ENCODE measurements around the gene IL37. TPM values are rescaled to one million over a fixed set of nuclear protein-coding genes. Genes with fewer than 3 reads are reported as not detected.

The IL37 gene
- total and polyA plus RNA-seq, 2 donors (not counting 3 experiments of a cell fraction or from before 2014, with no cell fraction given) = not detected

GRCh38 chr2:112926707-112927106 is 15.7 kb downstream of the IL37 start:
- Histone ChIP-seq H3K27ac (ENCODE audit: insufficient read depth, low read depth, low read length) (no peak overlapping the region), H3K4me1 (ENCODE audit: control insufficient read depth, extremely low read depth, insufficient read depth, low read length) (no peaks in the 10 kb centered on the region), H3K79me2 (ENCODE audit: control insufficient read depth, insufficient read depth, low read length) (no peaks in the 10 kb centered on the region), H3K4me2 (ENCODE audit: insufficient read depth, low read length) (no peak overlapping the region), H3K27me3 (ENCODE audit: control insufficient read depth in 2 of 2, insufficient read depth in 2 of 2, low read length in 2 of 2) (peaks cover 11 to 17% of the 10 kb centered on the region in 2 experiments), H2AFZ (ENCODE audit: low read depth, low read length) (no peak overlapping the region), H3K4me3 (replicated peaks in 1 of 3; ENCODE audit: insufficient read depth in 1 of 3, low read depth in 1 of 3, low read length in 3 of 3) (no peak overlapping the region), H3K9ac (replicated peaks; ENCODE audit: extremely low read depth, insufficient read depth, low read length) (no peak overlapping the region), H3K36me3 (ENCODE audit: control insufficient read depth in 2 of 2, extremely low read depth in 1 of 2, insufficient read depth in 2 of 2, low read length in 2 of 2) (no peaks in the 10 kb centered on the region), H3K9me1 (replicated peaks; ENCODE audit: control insufficient read depth, extremely low read depth, insufficient read depth, low read length) (no peaks in the 10 kb centered on the region), H4K20me1 (replicated peaks; ENCODE audit: control insufficient read depth, extremely low read depth, insufficient read depth, low read length) (no peaks in the 10 kb centered on the region), H3K9me3 (replicated peaks; ENCODE audit: control insufficient read depth, insufficient read depth, low read length) (no peaks in the 10 kb centered on the region)
- dilution Hi-C loops (cut with MboI; ENCODE audit: extremely low pct_ligation_motif_present, low sequenced_read_pairs) (loop anchor here (25.0 kb wide), 1 partner anchor 164 kb away; the partner anchor contains the start of gene CKAP2L), intact Hi-C loops (cut with micrococcal nuclease) (no loop called here)
- DNase-seq (ENCODE audit: low read depth, low spot score) (no peak), FAIRE-seq (no peak)
- ChIA-PET CTCF (interaction anchor here (1.0 to 3.1 kb wide), 4 partner anchors 15 to 177 kb away, joined by 3 to 18 read pairs (median 5); no protein-coding TSS in a partner anchor), POLR2A (no interaction called here)
- TF ChIP-seq FOS (IDR thresholded peaks at IDR 0.05; ENCODE audit: borderline replicate concordance, insufficient read depth, low read length) = no peak
- TF ChIP-seq EZH2 (IDR thresholded peaks at IDR 0.05; ENCODE audit: borderline replicate concordance, low read depth, low read length, severe bottlenecking) = no peak
- no peak for TF ChIP-seq MAX (IDR thresholded peaks at IDR 0.05; ENCODE audit: insufficient read depth, insufficient read length)
- no peak for TF ChIP-seq GATA2 (IDR thresholded peaks at IDR 0.05; ENCODE audit: insufficient read depth, insufficient read length, low read depth, low read length)
- no peak for TF ChIP-seq POLR2A (IDR thresholded peaks at IDR 0.05; ENCODE audit: low read depth, low read length)
- TF ChIP-seq POLR2AphosphoS5 (IDR thresholded peaks at IDR 0.05; ENCODE audit: insufficient read depth, low read depth, low read length) = no peak
- TF ChIP-seq JUN (IDR thresholded peaks at IDR 0.05; ENCODE audit: borderline replicate concordance, insufficient read depth, insufficient read length, low read depth) = no peak
- TF ChIP-seq MYC (IDR thresholded peaks at IDR 0.05; ENCODE audit: low read depth, low read length) = no peak
- no peak for TF ChIP-seq CTCF (IDR thresholded peaks at IDR 0.05; ENCODE audit: extremely low read depth in 1 of 2, insufficient read depth in 1 of 2, low read depth in 1 of 2, low read length in 2 of 2)
- no TSS peak for BruUV-seq (replicated peaks)

Data from endothelial cell of umbilical vein (primary cell).